Islet precursor cell (in vitro differentiated cells): Measurements from ENCODE around the gene MAP3K7CL.

Source experiments
- DNase-seq: peaks from one replicate; pipeline ENCODE4 v3.0.0-alpha.2; 2018

MAP3K7CL gene

GRCh38 chr21:29130270-29130969 is at the start of gene MAP3K7CL:
TSS of gene MAP3K7CL (plus strand) at chr21:29130644. CDS start at chr21:29133345, 2,701 bp downstream.
- peak; percentile 88 for DNase-seq

DNA sequence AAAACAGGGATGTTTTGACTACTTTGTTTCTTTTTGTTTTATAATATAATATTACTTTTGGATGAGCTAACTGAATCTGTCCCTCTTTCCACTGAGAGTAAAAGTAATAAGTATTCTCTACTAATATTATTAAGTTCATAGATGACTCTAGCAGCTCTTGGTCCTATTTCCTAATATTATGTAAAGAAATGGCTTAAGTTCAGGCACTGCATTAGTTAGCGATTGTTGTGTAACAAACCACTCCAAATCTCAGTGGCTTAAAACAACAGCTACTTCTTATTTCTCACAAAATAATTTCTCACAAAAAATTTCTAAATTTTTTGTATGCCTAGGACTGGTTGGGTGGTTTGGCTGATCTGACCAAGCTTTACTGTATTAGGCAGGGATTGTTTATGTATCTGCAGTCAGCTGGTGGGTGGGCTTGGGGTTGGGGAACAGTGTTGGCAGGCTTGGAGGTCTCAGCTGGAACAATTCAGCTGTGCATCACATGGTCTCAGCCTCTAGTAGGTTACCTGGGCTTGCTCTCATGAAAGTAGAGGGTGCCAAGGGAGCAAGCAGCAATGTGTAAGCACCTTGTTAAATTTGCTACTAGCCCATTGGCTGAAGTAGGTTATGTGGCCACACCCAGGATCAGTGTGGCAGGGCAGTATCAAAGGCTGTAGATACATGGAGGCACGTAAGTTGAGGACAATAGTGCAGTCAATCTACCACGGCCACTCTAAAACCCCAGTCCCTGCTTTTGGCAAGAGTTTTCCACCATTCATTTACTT is 48.2 kb upstream of the MAP3K7CL start:
- no peak for DNase-seq

- no peak for DNase-seq
Observed at GRCh38 chr21:29083306-29083705, 47.1 kb upstream of the MAP3K7CL start.

- DNase-seq = no peak
Observed at GRCh38 chr21:29084372-29084771, 46.1 kb upstream of the MAP3K7CL start.

GRCh38 chr21:29085106-29085752 is 45.2 kb upstream of the MAP3K7CL start:
- DNase-seq = no peak

- no peak for DNase-seq
Observed at GRCh38 chr21:29091033-29091432, 39.4 kb upstream of the MAP3K7CL start.

GRCh38 chr21:29092102-29092959 is 38.1 kb upstream of the MAP3K7CL start:
- no peak for DNase-seq

GRCh38 chr21:29096218-29097015 is 34.0 kb upstream of the MAP3K7CL start:
- no peak for DNase-seq

DNA sequence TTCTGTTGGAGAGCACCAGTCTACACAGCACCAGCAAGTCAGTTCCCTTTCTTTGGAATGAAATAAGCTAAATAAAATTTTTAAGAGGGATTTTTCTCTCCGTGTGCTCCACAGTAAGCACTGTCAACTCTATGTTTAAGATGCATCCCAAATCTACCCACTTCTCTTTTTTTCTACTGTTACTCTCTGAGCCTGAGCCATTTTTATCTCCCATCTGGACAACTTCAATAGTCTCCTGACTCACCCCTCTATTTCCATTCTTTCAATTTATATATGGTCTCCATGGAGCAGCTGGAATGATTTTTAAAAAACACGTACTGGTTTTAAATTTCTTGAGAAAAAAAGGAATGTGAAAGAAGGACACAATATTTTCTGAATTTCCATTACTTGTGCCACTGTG is 32.3 kb upstream of the MAP3K7CL start:
- DNase-seq = no peak

DNA sequence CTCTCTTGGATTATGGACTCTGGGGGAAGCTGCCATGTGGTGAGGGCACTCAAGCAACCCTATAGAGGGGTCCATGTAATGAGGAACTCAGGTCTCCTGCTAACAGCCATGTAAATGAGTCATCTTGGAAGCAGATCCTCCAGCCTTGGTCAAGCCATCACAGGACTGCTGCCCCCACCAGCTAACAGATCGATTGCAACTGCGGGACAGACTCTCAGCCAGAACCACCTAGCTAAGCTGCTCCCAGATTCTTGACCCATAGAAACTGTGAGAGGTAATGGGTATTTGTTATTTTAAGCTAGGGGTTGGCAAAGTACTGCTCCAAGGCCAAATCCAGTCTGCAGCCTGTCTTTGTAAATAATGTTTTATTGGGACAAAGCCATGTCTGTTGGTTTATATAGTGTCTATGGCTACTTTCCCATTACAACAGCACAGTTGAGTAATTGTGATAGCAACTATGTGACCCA is 27.6 kb upstream of the MAP3K7CL start:
- DNase-seq = no peak

DNA sequence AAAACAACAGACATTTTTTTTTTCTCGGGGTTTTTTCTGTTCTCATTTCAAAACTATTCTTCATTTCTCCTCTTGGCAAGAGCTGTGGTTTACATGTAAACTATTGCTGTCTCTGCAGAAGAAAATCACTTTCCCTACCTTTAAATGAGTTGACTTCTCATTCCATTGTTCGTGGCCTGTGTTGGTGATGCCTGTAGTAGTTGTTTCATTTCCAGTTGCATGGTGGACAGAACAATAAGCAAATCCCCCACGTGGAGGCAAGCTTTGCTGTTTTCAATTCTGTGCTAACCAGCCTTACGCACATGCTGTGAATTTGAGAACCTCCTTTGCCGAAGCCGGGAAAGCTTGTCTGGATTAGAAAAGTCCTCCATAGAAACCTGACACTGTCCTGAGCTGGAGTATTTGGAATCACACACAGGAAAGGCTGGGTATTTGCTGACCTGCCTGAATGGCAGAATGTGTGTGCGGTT is 26.2 kb upstream of the MAP3K7CL start:
- no peak for DNase-seq

- no peak for DNase-seq
Observed at GRCh38 chr21:29105218-29105617, 25.2 kb upstream of the MAP3K7CL start.

DNA sequence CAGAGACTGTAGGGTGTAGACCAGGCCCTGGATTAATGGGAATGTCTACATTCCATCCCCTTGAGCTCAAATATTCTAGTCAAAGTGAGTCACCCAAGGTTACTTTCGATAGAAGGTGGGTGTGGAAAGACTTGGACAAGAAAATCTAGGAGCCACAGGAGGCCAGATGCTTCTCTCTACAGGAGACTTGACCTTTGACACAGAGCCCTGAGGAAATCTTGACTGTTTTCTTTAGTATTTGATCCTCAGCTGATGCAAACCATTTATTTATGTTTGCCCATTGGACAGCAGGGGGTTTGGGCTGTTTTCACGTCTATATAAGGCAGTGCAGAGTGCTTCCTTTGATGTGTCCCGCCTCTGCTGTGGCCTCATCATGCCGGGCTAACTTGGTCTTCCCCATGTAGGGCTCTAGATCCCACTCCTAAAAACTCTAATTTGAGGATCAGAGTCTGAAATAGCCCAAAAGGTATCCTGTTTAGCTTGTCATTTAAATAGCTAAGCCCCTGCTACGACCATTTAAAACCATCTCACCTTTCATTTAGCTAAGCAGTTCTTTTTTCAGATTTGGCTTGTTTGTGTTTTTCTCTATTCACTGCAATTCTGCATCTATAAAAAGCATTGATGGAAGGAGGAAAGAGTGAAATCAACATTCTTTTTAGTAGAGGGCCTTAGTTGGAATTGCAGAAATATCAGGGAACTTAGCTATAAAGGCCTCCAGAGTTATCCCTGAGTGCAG is 15.5 kb upstream of the MAP3K7CL start:
- DNase-seq = peak; percentile 56

- DNase-seq = no peak
Observed at GRCh38 chr21:29115899-29116298, 14.5 kb upstream of the MAP3K7CL start.

- no peak for DNase-seq
Observed at GRCh38 chr21:29117372-29117955, 13.0 kb upstream of the MAP3K7CL start.

GRCh38 chr21:29121759-29122158 is 8.7 kb upstream of the MAP3K7CL start:
- no peak for DNase-seq

- no peak for DNase-seq
Observed at GRCh38 chr21:29124645-29125044, 5.8 kb upstream of the MAP3K7CL start.

DNA sequence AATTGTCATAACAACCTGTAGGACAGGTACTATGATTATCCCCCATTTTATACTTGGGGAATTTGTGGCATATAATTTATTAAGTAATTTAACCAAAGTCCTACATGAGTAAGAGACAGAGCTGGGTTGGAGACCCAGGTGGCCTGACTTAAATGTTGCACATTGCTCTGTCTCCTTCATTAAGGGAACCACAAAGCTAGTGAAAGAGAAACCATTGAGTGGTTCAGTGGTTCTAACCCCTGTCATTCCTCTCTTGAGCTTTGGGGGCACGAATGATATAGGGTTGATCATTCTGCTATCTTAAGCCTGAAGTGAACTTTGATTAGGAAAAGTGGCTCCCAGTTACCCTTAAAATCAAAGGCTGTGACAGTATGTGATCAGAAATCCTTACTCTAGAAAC is 5.3 kb upstream of the MAP3K7CL start:
- DNase-seq = no peak

DNA sequence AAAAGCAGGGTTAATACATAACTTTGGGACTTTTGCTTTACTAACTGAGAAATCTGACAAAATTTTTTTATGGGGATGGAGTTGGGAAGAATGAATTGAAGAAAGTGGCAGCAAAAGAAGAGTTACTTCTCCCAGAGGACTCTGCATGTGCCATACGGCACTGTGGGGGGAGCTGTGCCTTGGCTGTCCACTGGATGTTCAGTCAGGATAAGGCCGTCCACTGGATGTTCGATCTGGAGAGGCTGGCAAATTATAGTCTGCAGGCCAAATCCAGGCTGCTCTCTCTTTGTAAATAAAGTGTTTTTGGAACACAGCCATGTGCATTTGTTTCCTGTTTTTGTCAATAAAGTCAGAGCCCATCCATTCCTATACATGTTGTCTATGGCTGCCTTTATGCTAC is 4.5 kb upstream of the MAP3K7CL start:
- no peak for DNase-seq

DNA sequence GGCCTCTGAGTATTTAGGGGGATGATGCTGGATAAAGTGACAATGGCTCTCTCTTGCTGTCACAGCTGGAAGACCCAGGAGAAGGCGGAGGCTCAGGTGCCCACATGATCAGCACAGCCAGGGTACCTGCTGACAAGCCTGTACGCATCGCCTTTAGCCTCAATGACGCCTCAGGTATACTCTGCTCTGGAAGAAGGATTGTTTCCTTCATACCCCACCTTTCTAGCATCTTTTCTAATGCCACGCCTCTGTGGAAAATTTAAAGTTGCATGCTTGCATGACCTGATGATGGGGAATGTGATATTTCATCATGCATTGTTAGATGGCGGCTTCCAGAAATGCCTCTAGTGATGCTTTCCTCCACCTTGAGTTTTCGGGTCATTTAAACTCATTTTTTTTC is 2.8 kb downstream of the MAP3K7CL start:
- DNase-seq = no peak

DNA sequence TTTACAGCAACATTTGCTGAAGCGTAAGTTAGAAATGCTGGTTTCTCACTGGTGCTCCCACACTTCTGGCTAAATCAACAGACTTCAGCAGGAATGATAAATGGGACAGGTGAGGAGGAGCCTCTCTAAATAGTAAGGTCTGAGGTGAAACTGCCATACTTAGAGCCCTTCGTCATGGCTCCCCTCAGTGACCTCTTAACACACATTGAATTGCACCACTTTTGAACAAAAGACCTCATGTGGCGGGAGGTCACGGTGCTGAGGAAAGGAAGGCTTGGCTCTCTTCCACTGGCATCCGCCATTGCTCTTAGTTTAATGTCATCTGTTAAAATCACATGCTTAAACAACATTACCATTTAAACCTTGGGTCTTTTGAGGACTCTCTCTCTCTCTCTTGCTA is 3.4 kb downstream of the MAP3K7CL start:
- no peak for DNase-seq
